Measurements from ENCODE around the gene MYLK3.

The MYLK3 gene

GRCh38 chr16:46727184-46727583, 21.0 kb downstream of the MYLK3 start:
- DNase-seq = no peak

- DNase-seq = no peak
These were observed 26.3 kb downstream of the MYLK3 start for GRCh38 chr16:46721885-46722284.

- DNase-seq = no peak
These were observed 27.5 kb downstream of the MYLK3 start for GRCh38 chr16:46720619-46721018.

GRCh38 chr16:46719528-46719927, 28.6 kb downstream of the MYLK3 start:
- DNase-seq = no peak

DNA sequence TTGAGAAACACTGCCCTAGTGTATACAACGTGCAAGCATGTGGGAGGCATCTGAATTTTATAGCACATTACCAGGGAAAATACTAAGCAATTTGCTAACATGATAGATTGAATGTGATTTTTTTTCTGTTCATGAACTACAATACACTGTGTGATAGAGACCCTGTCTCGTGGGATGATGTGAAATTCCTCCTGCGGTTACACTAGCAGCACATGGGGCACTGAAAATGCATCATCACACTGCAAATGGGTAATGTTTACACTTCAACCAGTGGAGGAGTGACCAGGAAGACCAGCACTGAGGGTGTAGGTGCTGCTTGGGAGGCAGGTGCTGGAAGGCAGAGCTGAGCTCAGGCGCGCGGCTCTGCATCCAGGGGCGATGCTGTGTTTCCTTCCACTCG, 29.9 kb downstream of the MYLK3 start:
- DNase-seq = no peak

- no peak for DNase-seq
These were observed 30.5 kb downstream of the MYLK3 start for GRCh38 chr16:46717692-46718091.

DNA sequence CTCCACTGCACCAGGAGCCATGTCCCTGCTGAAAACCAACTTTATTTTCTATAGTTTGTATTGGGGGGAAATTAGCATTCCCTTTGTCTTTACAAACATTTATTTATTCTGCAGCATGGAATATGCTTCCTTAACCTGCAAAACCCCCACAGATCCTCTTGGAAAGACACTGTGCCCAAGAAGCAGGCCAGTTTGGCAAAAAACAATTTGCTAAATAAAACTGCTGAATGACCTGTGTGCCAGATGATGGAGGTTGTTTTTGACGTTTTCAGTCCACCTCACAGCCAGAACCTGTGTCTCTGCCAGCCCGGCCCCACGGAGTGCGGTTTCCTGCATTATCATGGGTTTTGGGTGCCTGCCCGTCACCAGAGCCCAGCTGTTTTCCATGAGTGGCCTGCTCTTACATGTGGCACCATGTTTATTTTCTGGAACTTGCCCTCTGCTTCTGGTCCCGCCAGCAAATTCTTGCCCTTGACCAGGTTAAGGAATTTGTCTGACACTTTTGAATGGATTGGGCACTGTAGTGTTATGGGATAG, 32.3 kb downstream of the MYLK3 start:
- DNase-seq = no peak

DNA sequence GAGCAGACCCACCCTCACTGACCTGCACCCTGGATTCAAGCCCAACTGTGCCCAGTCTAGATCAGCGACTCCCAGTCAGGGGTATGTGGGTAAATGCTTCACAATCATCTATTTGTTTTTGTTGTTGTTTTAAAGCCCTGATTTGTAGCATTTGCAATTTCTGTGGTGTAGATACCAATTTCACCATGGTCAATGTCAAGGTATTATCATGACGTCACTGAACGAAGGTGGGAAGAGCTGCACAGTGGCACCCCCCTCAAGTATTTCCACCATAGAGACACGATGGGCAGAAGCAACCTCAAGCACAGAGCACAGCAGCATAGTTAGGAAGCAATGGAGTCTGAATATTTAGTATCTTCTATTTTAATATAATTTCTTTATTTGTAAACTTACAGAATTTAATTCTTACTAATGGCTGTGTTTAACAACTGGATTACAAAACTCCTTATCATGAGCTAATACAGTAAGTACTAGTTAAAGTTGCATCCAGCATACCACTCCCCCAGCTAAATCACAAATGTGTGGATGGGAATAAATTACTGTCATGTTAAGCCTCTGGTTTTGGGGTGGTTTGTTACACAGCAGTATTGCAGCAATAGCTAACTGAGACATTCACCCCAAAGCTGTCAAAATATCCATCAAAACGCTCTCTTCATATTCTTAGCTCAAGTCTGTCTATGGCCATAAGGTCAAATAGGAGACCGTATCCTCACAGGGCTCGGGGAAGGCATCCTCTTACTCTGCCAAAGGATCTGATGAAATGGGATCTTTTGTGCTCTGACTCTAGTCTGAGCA, 33.1 kb downstream of the MYLK3 start:
- DNase-seq = no peak

DNA sequence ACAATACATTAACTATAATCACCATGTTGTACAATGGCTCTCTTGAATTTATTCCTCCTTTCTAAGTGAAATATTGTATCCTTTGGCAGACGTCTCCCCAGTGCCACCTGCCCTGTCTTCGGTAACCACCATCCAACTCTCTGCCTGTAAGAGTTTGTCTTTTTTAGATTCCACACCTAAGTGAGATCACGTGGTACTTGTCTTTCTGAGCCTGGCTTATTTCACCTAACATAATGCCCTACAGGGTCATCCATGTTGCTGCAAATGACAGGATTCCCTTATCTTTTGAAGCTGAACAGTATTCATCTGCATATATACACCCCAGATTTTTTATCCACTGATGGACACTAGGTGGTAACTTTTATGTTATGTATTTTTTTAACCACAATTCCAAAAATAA, 34.5 kb downstream of the MYLK3 start:
- no peak for DNase-seq

DNA sequence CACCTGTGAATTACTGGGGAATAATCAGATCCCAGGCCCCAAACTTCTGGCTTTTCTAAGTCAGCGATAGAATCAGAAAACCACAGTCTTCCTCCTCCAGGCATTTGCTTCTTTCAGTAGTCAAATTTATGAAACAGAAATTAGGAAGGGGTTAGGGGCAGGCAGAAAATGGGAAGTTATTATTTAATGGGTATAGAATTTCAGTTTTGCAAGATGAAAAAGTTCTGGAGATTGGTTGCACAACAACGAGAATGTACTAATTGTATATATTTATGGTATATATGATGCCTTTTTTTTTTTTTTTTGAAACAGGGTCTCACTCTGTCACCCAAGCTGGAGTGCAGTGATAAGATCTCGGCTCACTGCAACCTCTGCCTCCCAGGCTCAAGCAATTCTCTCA, 35.2 kb downstream of the MYLK3 start:
- no peak for DNase-seq

DNA sequence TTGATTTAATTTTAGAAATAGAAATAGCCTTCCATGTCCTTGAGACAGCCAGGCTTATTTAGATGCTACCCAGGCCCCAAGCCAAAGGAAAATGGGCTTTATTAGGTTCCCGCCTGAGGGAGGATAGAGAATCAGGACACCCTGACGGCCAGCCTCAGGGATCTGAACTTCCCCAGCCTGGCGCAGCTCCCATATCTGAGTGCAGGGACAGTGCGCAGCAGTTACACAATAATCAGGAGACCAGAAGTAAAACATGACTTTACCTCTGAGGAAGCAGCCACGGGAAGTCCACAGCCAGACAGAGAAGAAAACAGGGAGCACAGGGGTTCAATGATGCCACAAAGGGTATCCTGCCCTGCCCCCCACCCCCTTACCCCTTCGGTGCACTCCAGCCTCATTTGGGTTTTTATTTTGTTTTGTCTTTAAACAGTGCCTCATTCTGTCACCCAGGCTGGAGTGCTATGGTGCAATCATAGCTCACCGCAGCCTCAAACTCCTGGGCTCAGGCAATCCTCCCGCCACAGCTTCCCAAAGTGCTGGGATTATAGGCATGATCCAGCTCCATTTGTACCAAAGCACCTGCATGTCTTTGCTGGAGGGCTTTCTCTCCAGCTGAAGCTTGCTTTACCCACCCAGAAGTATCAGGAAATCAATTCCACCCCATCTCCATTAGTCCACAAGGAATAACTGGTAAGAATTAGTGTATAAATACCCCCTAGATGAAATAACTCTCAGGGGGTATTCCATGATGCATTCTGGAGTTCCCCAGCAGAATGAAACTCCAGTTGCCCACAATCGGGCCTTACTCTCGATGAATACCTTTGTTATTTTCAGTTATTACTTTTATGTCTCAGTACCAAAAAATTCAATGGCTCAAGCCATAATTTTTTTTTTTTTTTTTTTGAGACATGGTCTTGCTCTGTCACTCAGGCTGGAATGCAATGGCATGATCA, 36.8 kb downstream of the MYLK3 start:
- no peak for DNase-seq

GRCh38 chr16:46709469-46710005, 38.6 kb downstream of the MYLK3 start:
- no peak for DNase-seq

DNA sequence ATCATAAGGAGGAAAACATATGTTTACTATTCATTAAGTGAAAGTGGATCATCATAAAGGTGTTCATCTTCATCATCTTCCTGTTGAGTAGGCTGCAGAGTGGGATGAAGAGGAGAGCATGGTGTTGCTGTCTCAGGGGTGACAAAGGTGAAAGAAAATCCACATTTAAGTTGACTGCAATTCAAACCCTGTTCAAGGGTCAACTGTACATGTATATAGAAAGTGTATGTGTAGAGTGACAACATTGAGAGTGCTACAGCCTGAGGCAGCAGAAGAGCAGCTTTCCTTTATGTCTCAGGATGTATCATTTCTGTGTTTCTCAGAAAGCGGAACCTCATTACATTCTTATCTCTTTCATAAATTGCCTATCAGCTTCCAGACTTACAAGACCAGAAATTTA, 41.5 kb downstream of the MYLK3 start:
- no peak for DNase-seq

- no peak for DNase-seq
These were observed 46.1 kb downstream of the MYLK3 start for GRCh38 chr16:46702030-46702429.

DNA sequence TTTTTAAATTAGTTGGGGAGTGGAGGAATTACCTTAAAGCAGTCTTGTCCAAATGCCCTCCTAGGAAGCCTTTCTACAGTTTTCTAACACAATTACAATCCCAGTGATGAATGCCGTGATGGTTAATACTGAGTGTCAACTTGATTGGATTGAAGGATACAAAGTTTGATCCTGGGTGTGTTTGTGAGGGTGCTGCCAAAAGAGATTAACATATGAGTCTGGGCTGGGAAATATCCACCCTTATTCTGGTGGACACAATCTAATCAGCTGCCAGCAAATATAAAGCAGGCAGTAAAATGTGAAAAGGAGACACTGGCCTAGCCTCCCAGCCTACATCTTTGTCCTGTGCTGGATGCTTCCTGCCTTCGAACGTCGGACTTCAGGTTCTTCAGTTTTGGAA, 46.5 kb downstream of the MYLK3 start:
- no peak for DNase-seq

DNA sequence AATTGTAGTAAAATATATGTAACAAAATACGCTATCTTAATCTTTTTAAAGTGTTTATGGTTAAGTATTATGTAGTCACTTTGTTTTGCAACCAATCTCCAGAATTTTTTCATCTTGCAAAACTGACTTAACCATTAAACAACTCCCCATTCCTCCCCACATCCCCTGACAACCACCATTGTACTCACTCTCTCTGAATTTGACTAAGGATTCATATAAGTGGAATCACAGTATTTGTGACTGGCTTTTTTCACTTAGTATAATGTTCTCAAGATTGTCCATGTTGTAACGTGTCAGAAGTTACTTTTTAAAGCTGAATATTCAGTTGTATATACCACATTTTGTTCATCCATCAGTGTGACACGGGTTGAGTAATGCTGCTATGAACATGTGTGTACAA, 48.1 kb downstream of the MYLK3 start:
- DNase-seq = no peak

- no peak for DNase-seq
These were observed 51.2 kb downstream of the MYLK3 start for GRCh38 chr16:46696957-46697356.

DNA sequence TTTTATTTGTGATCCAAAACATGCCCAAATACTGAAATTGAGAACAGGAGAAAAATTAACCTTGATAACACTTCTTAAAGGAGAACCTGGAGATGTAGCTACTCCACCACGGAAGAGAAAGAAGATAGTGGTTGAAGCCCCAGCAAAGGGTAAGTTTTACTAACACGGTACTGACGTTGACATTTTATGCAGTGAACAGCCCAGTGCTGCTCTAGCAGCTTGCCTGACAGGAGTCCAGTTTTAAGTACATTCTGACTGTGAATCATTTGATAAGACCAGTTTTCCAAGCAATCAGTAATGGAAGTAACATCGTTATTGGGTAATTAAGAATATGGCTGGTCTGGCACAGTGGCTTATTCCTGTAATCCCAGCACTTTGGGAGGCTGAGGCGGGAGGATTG, 52.2 kb downstream of the MYLK3 start:
- no peak for DNase-seq

DNA sequence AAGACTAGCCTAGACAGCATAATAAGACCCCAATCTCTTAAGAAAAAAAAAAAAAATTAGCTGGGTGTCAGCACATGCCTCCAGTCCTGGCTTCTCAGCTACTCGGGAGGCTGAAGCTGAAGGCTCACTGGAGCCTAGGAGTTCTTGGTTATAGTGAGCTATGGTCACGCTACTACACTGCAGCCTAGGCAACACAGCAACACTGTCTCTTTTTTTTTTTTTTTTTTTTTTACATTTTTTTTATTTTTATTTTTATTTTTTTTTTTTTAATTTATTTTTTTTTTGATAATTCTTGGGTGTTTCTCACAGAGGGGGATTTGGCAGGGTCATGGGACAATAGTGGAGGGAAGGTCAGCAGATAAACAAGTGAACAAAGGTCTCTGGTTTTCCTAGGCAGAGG, 54.5 kb downstream of the MYLK3 start:
- DNase-seq = no peak

GRCh38 chr16:46691726-46692125, 56.4 kb downstream of the MYLK3 start:
- DNase-seq = no peak

- DNase-seq = no peak
These were observed 57.6 kb downstream of the MYLK3 start for GRCh38 chr16:46690281-46691178.
